Fibroblast of skin of back (primary cell): ENCODE data around the gene KIAA1328.

Experiments
- DNase-seq: peaks from one replicate; pipeline ENCODE4 v3.0.0-alpha.2; 2013

Gene KIAA1328

DNA sequence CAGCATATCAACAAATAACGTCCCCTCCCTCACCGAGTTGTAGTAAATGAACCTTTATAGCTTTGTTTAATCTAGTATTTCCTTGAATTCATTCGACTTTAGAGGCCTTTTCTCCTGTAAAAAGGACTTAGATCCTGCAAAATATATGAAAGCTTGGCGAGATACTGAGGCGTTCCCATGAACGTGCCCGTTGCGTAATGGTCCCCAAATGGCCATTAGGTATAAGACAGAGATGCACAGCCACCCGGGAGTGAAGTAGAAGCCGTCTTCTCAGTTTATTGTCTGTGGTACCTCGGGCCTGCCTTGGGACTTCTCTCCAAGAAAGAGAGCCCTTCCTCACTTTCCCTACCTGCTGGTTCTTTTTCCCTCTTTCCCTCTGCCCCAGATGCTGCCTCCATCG, 426.0 kb downstream of the KIAA1328 start:
- no peak for DNase-seq

DNA sequence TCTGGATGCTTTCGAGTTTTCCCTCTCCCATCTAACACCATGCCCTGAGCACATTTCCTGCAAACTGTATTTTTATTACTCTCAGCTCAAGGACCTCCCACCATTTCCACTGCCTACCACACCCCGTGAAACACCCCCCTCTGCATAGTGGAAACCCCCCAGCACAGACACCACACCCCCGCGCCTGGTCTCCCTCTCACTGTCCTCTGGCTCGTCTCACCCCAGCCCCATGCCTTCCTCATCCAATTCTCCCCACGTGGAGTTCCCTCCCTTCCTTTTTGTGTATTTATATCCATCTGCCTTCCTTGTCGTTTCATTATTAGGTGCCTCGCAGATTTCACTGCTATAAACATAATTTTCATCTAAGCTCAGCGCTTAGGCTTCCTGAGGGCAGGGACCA, 429.2 kb downstream of the KIAA1328 start:
- no peak for DNase-seq

DNA sequence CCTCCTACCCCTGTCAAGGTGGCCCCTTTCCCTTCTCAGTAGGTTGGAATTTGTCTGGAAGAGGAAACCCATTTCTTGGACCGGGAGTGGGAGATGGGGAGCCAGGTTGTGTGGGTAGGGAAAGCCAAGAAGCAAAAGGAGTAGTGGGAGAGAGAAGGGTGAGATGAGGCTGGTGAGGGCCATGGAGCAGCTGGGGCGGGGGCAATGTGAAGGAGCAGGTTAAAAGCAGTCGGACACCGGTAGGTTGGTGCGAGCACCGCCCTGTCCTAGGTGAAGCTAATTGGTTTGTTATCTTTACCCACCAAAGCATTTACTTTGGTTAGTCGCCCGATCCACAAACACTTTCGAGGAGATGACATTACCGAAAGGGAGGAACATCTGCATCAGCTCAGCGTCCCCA, 429.9 kb downstream of the KIAA1328 start:
- no peak for DNase-seq

DNA sequence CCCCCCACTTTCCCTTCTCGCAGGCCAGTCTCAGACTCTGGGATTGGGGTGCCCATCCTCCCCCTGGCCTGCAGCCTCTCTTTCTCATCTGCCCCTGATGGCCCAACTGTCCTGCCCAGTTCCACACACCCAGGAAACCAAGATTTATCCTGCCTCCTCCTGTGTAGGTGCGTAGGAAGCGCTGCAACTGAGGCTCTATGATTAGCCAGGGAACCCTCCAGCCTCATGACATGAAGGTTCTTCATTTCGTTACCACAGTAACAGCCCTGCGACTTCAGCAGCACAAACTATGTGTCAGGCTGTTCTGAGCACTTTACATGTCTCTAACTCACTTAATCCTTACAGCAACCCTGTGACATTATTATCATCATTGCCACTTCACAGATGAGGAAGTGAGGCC, 430.8 kb downstream of the KIAA1328 start:
- no peak for DNase-seq

DNA sequence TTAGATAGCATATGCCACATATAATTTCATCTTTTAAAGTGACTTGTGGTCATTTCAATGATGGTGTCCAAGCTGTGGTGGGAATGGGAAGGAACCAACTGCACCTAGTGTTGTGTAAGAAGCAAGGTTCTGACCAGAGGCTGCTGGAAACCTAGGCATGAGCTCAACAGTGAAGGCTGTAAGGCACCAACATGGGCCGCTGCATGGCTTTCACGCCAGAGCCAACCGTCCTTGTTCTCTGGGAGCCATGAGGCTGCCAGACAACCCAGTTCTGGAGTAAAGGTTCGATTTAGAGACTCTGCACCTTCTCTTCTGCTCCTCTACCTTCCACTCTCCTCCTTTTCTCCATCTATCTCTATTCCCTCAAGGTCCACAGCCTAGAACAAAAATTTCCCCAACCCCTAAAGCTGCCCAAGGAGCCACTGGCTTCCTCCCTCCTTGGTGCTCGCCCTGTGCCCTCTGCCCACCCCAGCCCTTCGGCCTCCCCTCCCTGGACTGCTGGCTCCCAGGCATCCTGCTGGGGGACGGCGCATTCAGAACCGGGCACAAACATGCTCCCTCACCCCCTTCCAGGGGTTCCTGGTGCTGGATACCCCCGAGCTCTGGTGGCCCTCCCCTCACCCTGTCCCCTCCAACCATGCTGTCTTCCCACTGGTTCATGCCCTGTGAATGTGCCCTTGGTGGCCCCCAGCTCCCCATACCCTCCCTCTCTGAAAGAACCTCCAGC, 431.6 kb downstream of the KIAA1328 start:
- DNase-seq: no peak

DNA sequence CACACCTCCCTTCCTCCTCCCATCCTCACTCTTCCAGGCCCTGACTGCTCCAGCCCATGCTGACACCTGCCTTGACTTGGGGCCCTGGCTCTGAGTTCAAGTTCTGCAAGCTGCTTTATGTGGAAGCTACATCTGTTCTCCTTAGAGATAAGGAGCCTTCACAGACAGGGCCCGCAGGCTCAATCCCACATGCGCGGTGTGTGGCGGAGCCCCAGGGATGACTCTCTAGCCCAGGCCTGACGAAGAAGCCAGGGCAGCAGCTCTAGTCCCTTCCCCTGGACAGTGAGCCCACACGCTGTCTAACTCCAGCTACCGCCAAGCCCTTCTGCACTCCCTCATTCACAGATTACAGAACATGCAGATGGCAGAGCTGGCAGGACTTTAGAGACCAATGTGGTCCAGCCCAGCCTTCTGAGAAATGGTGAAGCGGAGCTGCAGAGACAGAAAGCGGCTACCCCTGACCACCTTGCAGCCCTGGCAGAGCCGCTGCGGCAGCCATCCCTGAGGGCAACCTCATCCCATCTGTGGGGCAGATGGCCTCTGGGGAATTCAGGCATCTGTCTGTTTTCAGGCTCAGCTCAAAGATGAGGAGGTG, 432.4 kb downstream of the KIAA1328 start:
- DNase-seq: no peak

DNA sequence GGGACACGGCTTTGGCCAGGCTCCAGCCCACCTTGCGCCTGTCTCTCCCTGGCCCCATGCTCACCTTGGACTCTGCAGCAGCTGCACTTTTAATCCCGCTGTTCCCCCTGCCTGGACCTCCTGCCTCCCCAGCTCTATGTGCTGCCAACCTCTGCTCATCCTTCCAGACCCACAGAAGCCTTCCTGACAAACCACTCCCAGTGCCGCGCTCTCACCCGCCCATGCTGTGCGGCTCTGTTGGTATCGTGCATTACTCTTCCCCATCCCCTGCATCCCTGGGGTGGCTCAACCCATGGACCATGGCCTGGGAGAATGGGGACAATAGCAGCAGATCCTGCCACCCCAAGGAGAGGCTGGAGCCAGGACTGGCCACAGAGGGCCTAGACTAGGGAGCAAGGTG, 433.1 kb downstream of the KIAA1328 start:
- DNase-seq: no peak

DNA sequence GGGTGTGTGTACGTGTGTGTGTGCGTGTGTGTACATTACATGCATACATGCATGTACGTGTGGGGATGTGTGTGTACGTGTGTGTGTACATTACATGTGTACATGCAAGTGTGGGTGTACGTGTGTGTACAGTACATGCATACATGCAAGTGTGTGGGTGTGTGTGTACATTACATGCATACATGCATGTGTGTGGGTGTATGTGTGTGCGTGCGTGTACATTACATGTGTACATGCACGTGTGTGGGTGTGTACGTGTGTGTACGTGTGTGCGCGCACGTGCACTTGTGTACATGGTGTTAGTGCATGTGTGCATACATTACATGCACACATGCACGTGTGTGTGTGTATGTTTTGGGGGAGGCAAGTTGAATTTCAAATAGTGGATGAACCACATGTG, 436.0 kb downstream of the KIAA1328 start:
- no peak for DNase-seq

DNA sequence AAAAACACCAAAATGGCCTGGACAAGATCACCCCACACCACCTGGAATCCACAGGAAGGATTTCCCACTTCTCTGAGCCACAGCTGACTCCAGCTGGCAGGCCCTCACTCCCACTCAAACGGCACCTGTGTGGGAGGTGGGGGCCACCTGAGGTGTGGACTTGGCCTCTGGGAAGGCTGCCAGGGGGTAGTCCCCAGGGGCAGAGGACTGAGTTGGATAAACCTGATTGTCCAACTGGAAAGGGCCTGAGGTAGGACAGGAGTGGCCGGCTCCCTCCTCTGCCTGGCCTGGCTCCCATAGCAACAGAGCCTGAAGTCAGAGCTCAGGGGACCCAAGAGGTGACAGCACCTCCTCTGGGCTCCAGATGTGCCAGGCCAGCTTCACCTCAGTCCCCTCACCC, 436.5 kb downstream of the KIAA1328 start:
- DNase-seq: no peak

DNA sequence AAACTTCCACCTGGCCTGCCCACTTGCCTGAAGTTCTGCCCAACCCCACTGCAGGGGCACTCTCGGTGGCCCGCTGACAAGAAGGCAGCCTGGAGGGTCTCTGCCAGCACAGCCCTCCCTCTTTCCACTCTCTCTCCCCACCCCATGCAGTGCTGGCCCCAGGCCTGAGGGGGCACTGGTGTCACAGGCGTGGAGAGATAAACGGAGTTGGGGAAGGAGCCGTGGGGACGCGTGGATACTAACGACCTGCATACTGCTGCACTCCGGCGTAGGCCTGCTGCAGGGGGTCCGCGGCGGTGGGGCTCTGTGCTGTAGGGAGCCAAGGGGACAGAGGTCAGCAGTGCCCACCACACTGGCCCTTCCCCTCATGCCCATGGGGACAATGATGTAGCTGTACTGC, 437.4 kb downstream of the KIAA1328 start:
- DNase-seq: no peak

DNA sequence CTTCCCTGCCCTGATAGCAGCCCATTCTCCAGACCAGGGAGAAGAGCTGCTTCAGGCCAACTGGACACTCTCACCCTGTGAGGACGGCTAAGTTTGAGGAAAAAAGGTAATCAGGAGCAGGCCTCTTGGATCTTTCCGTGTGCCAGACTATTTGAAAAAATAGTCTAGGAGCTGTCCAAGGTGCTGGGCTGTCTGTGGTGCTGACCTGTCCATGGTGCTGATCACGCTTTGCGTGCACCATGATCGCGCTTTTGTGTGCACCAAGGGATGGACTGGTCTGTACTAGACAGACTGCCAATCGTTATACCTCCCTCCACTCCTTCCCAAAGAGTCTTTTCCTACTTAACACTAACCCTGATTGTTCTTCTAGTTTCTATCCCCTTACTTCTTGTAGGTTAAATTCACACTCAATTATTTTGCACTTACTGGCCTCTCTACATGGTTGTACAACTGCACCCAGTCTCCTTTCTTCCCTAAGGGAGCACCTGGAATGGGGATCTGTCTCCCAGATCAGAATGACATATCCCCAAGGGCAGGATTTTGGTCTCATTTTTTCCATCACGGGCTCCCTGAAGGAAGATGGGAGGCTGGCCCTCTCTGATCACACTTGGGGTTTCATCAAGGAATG, 441.2 kb downstream of the KIAA1328 start:
- DNase-seq: peak; percentile 50

DNA sequence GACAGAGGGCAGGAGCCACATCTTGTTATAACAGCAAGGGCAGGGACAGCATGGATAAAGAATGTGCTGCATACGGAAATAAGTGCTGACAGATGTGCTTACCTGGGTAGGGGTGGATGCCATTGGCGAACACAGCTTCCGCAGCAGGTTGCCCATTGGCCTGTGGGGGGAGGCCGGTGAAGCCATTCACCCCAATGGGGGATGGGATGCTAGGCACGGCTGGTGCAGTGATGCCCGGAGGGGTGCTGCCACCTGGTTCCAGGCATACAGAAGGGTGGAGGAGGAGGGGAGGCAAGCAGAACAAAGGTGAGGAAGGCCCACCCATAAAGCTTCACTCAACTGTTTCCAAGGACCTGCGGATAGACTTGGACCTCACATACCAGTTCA, 441.7 kb downstream of the KIAA1328 start:
- DNase-seq: no peak

DNA sequence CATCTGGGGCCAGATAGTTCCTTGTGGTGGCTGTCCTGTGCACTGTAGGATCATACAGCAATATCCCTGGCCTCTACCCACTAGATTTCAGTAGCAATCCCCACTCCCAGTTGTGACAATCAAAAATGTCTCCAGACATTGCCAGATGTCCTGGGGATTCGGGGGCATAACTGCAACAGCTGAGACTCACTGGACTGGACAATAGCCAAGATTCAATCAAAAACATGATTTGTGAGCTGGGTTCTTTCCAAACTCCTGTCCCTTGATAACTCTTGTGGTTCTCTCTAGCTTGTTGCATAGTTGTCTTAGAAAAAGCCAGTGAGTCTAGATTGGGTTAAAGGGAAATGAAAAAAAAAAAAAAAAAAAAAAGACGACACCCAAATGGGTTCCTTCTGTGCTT, 443.3 kb downstream of the KIAA1328 start:
- DNase-seq: no peak

DNA sequence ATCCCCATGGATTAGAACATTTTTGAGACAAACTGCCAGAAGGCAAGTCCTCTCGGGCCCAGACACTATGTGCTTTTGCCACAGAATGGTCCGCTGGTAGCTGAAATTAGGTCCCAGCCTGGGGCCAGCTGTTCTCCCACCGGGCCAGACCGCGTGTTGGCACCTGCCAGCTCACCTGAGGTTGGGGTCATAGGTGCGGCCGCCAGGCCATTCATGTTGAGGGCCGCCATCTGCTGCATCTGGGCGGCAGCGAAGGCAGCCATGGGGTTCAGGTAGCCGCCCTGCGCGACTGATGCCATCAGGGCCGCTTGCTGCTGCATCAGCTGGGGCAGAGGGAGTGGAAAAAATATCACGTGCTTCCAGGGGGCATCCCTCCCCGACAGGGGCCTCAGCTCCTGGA, 443.9 kb downstream of the KIAA1328 start:
- no peak for DNase-seq

DNA sequence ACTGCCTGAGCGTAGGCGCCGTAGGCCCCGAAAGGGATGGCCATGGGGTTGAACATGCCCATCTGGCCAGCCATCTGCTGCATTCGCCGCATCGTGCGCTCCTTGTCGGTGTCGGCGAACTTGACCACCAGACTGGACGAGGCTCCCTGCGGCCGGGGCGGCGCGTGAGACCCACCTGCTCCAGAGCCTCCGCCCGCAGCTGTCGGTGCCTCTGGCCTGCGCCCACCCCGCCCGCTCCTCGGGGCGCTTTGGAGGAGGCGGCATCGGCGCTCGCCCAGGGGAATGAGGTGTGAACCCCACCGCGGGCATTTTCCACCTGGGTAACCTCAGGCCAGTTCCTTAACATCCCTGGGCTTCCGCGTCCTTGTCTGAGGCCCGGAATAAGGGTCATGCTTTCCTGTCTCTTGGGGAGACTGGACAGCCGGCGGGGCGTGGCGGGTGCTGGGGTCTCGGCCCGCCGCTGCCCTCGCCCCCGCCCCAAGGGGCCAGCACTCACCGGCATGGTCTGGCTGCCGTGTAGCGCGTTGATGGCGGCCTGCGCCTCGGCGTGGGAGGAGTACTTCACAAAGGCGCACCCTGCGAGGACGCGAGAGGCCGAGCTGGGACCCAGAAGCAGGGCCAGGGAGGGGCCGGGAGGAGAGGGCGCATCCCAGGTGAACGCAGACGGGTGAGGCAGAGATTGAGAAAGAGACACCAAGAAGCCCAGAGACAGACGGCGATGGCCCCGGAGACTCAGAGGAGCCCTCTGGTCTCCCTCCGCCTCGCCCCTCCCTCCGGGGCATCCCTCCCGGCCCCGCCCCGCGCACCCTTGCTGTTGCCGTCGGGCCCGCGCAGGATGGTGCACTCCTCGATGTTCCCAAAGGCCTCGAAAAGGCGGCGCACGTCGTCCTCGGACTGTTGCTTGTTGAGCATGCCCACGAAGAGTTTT, 445.6 kb downstream of the KIAA1328 start:
- DNase-seq: no peak

DNA sequence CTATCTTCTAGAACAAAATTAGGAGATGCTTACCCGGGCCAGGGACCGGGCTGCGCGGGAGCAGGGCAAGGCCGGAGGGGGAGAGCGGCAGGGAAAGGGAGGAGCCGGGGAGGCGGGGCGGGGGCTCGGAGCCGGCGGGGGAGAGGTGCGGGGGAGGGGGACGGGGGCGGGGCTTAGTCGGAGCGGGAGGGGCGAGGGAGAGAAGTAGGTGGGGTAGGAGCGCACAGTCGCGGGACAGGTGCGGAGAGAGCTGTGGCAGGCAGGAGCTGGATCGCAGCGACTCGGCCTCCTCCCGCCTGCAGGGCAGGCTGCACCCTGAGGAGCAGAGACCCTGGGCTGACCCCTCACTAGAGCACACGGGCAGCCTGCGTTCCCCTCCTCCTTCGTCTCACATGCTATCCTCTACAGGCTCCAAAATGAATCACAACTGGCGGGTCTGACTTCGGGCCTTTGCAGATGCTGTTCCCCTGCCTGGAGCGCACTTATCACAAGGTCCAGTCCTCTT, 446.4 kb downstream of the KIAA1328 start:
- no peak for DNase-seq

DNA sequence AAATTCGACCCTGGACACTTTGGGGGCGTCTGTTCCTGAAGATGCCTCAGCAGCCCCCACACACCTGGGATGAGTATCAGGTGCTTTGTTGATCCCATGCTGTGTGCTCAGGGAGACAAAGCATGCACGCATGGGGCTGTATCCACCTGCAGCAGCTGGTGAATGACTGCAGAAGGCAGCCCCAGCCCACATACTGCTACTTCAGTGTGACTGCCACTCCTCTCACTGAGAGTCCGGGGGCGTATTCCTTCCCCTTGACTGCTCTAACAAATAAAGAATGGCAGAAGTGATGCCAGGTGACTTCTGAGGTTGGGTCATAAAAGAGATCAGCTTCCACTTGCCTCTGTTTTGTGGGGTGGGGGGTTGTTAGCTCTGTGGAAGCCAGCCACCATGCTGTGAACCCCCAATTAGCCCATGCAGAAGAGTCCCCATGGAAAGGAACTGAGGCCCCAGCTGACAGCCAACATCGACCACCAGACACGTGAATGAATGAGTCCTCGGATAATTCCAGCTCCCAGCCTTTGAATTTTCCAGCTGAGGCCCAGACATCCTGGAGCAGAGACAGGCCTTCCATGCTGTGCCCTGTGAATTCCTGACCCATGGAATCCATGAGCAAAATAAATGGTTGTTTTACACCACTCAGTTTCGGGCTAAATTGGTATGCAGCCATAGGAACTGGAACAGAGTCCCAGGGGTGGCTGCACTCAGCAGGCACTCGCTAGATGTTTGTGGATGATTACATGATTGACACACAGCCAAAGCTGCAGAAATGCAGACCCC, 447.4 kb downstream of the KIAA1328 start:
- no peak for DNase-seq

DNA sequence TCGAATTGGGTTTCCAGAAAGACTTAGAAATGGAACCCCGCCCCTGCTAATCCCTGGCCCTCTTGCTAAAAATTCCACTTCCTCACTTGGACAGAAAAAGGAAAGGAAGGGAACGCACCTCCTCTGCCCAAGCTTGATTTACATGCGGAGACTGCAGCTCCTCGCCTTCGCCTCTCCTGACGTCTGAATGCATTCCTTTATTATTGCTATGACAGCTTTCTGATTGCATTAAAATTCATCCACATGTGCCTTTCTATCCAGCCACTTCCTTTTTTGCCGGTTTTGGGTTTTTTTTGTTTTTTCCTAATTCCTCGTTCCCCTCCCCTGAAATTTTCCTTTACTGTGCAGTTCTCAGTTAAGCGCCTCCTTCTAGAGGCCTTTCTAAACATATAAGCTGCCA, 448.9 kb downstream of the KIAA1328 start:
- no peak for DNase-seq
